GM12878 (cell line): ENCODE results near the gene GEMIN5. TPM values are rescaled to one million over a fixed set of nuclear protein-coding genes. Genes with fewer than 3 reads are reported as not detected.
"Not testable (repeated sequence)": the region's sequence is repeated elsewhere in the genome, so short reads cannot be mapped to it uniquely, and the experiment has no call there.

ENCODE experiments used
- ATAC-seq: fragments of 200-7000 bp; cut with Tn5 transposase; 3 replicates; pipeline ENCODE4 v1.9.1; 2020; ENCODE audit warnings: mild to moderate bottlenecking, moderate library complexity
- BruUV-seq: library from RNA; stranded (reverse); fragments of 400-500 nt; replicated peaks from 2 replicates; lab custom pipeline; 2021; lab: Mats Ljungman, UMichigan
- CTCF ChIA-PET: fragments of 300-600 bp; sonication (Branson Sonifier 250); formaldehyde crosslinking; extraction: SDS; loops from one replicate; lab custom pipeline; 2021; ENCODE audit warnings: inconsistent platforms; lab: Yijun Ruan, JAX
- POLR2A ChIA-PET: fragments of 350-600 bp; formaldehyde crosslinking; extraction: SDS; loops from one replicate; lab custom pipeline; 2021; ENCODE audit warnings: inconsistent platforms; lab: Charles Lee
- RAD21 ChIA-PET: fragments of 300-600 bp; sonication (Branson Sonifier 250); formaldehyde crosslinking; loops from one replicate; lab custom pipeline; 2023; ENCODE audit warnings: antibody characterized with exemption; ENCODE audit not compliant: unreplicated experiment; lab: Charles Lee
- SMC1A ChIA-PET: fragments of 300-600 bp; sonication (Branson Sonifier 250); formaldehyde crosslinking; loops from one replicate; lab custom pipeline; 2023; ENCODE audit not compliant: unreplicated experiment, uncharacterized antibody; lab: Charles Lee
- DNase-seq: peaks from one replicate; pipeline ENCODE4 v3.0.0-alpha.2; 2011; ENCODE audit warnings: low read depth, low spot score
- FAIRE-seq: peaks from 3 replicates; lab custom pipeline; 2011; peaks lifted over from hg19 to GRCh38; lab: Jason Lieb, UNC
- H2AFZ ChIP-seq: 2 replicates; pipeline ENCODE4 v1.6.0; 2011; ENCODE audit warnings: low read depth, low read length, control low read depth; ENCODE audit not compliant: control insufficient read depth
- H3K27ac ChIP-seq: 2 replicates; pipeline ENCODE4 v1.5.1; 2011; ENCODE audit warnings: control low read depth; ENCODE audit not compliant: control insufficient read depth, insufficient read depth
- H3K27me3 ChIP-seq, 2 experiments: replicated peaks in 1 of 2; 2 replicates each; pipeline versions ENCODE4 v1.6.0 to v1.6.1; 2011; ENCODE audit warnings: low read length in 1 of 2; ENCODE audit not compliant: control insufficient read depth in 2 of 2, insufficient read depth in 2 of 2
- H3K36me3 ChIP-seq, 2 experiments: 2 replicates each; pipeline ENCODE4 v1.5.1; 2011; ENCODE audit warnings: low read length in 1 of 2; ENCODE audit not compliant: control insufficient read depth in 2 of 2, insufficient read depth in 2 of 2
- H3K4me1 ChIP-seq: 2 replicates; pipeline ENCODE4 v1.6.1; 2011; ENCODE audit warnings: mild to moderate bottlenecking, low read length, moderate library complexity, mixed read lengths; ENCODE audit not compliant: control insufficient read depth, insufficient read depth
- H3K4me2 ChIP-seq: 2 replicates; pipeline ENCODE4 v1.6.0; 2011; ENCODE audit warnings: control low read depth; ENCODE audit not compliant: control insufficient read depth, insufficient read depth
- H3K4me3 ChIP-seq: fragments of 200-600 bp; sonication (generic); 2 replicates; pipeline ENCODE4 v1.5.1; 2016
- H3K79me2 ChIP-seq: 2 replicates; pipeline ENCODE4 v1.6.0; 2011; ENCODE audit warnings: low read length; ENCODE audit not compliant: control insufficient read depth, insufficient read depth
- H3K9ac ChIP-seq: 2 replicates; pipeline ENCODE4 v1.8.0; 2011; ENCODE audit warnings: low read length, control low read depth, mixed read lengths; ENCODE audit not compliant: control insufficient read depth, insufficient read depth
- H3K9me3 ChIP-seq: replicated peaks from 3 replicates; pipeline ENCODE4 v1.5.1; 2011; ENCODE audit warnings: mild to moderate bottlenecking, low read length; ENCODE audit not compliant: control insufficient read depth, insufficient read depth
- H4K20me1 ChIP-seq: 2 replicates; pipeline ENCODE4 v1.6.0; 2011; ENCODE audit not compliant: control insufficient read depth, insufficient read depth
- HCFC1 ChIP-seq: fragments of 150-350 bp; IDR thresholded peaks from 2 replicates; pipeline ENCODE4 v1.6.1; 2014; ENCODE audit warnings: low read length
- HDAC2 ChIP-seq: fragments of 200-600 bp; sonication (generic); IDR thresholded peaks from 2 replicates; pipeline ENCODE4 v1.6.1; 2017
- NFIC ChIP-seq: IDR thresholded peaks from 2 replicates; pipeline ENCODE4 v1.6.1; 2012; ENCODE audit warnings: low read depth, mild to moderate bottlenecking, inconsistent platforms, low read length, moderate library complexity
- RAD51 ChIP-seq: fragments of 450-650 bp; IDR thresholded peaks from 2 replicates; pipeline ENCODE4 v1.6.1; 2016; ENCODE audit warnings: moderate library complexity, mild to moderate bottlenecking, inconsistent platforms
- YY1 ChIP-seq: IDR thresholded peaks from 2 replicates; pipeline ENCODE4 v1.6.1; 2011; ENCODE audit warnings: low read depth, mild to moderate bottlenecking, low read length
- ZZZ3 ChIP-seq: IDR thresholded peaks from 2 replicates; pipeline ENCODE4 v1.6.1; 2011; ENCODE audit warnings: low read depth; ENCODE audit not compliant: control insufficient read depth, insufficient read length
- WGBS: methylation state at CpG from one replicate; pipeline ENCODE4 v1.1.6; 2016; ENCODE audit warnings: low lambda C conversion rate; ENCODE audit not compliant: insufficient replicate concordance, insufficient coverage; ENCODE audit errors: missing lambda C conversion rate; 5-methylcytosine and 5-hydroxymethylcytosine counted together
- in situ Hi-C: fragments of 300-500 bp; cut with MboI; formaldehyde crosslinking; loops from 9 replicates; pipeline ENCODE4 v1.14.3; 2018; ENCODE audit warnings: mixed read lengths
- intact Hi-C: fragments of 100-400 bp; cut with micrococcal nuclease; formaldehyde crosslinking; loops from one replicate; pipeline ENCODE4 v1.14.2; 2022; ENCODE audit not compliant: unreplicated experiment
- polyA plus RNA-seq, 11 experiments: library from polyadenylated mRNA; depleted of rRNA in 4 of 11; unstranded in 6 of 11; stranded (reverse) in 5 of 11; fragments of >200 nt; fragmentation: Nextera tagmentation in 4 of 11; fragmentation: Illumina TruSeq in 1 of 11; extraction: Ambion mirVana in 4 of 11; extraction: Trizol in 1 of 11; gene quantifications; 1 replicate in 1 of 11; 2 replicates in 10 of 11; pipeline versions ENCODE4 v1.2.1 to v1.2.3, GENCODE V29; 2011 to 2016; ENCODE audit warnings: inconsistent platforms in 2 of 11, missing spikeins in 2 of 11, low read depth in 1 of 11
- total RNA-seq, 4 experiments: library from RNA; depleted of rRNA in 3 of 4; stranded (reverse); fragments of >200 nt in 3 of 4; fragmentation: Illumina TruSeq in 1 of 4; extraction: Trizol in 1 of 4; gene quantifications; 2 replicates each; pipeline versions ENCODE4 v1.2.1 to v1.2.3, GENCODE V29; 2013 to 2021
- TF ChIP-seq, protein P1 (sequence below): IDR thresholded peaks from 2 replicates; pipeline ENCODE4 v1.6.1; 2011; ENCODE audit warnings: borderline replicate concordance, low read depth, mild to moderate bottlenecking, moderate library complexity, mixed read lengths, low read length; ENCODE audit not compliant: insufficient read depth; ENCODE audit errors: extremely low read length

GEMIN5 gene
- total and polyA plus RNA-seq, 10 of the 15 experiments (the other 5 are each of a cell fraction or from before 2014, with no cell fraction given): 6.3 to 29.8 (median 23.3) TPM

DNA sequence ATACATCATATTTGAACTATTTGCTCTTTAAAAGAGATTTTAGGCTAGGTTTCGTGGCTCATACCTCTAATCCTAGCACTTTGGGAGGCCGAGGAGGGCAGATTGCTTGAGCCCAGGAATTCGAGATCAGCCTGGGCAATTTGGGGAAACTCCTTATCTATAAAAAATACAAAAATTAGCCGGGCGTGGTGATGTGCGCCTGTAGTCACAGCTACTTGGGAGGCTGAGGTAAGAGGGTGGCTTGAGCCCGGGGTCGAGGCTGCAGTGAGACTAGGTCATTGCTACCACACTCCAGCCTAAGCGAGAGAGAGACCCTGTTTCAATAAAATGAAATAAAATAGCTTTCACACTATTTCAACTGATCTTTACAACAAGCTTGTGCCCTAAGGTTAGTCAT, 2.4 kb upstream of the GEMIN5 start (continued):
- no peak for TF ChIP-seq ZZZ3
- no peak for TF ChIP-seq HCFC1
- TF ChIP-seq NFIC: no peak

DNA sequence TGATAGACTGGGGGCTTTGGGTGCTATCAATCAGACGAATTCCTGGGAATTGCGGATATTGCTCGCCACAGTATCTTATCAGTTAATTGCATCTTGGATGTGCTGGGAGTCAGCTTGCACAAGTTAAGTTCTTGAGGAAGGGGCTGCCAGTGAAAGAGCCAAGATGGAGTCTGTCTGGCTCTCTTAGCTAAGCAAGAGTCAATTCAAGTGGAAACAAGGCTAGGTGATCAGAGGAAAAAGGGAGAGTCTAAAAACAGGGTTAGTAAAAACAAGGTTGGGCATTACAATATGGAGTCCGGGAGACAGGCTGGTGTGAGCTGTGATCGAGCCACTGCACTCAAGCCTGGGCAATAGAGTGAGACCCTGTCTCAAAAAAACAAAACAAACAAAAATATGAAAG, 1.4 kb upstream of the GEMIN5 start:
- intact Hi-C loops: loop anchor here (2.0 to 10.0 kb wide), 3 partner anchors 81 to 495 kb away; partner anchors contain the start of genes CNOT8 and SAP30L
- H2AFZ ChIP-seq, in situ Hi-C loops, H3K4me3 ChIP-seq, DNase-seq, H3K4me2 ChIP-seq, BruUV-seq, H3K4me1 ChIP-seq, CTCF ChIA-PET, H4K20me1 ChIP-seq, H3K27me3 ChIP-seq, RAD21 ChIA-PET, H3K36me3 ChIP-seq, SMC1A ChIA-PET, H3K27ac ChIP-seq, FAIRE-seq, H3K9ac ChIP-seq, ATAC-seq, H3K9me3 ChIP-seq: not testable (repeated sequence)
- WGBS: 86% methylated on average over 5 of the region's 5 CpGs
- POLR2A ChIA-PET: interaction anchor here (1.3 kb wide), 1 partner anchor 80 kb away, joined by 3 read pairs; no protein-coding TSS in a partner anchor
- H3K79me2 ChIP-seq: peaks cover 52% of the 10 kb centered on the region

DNA sequence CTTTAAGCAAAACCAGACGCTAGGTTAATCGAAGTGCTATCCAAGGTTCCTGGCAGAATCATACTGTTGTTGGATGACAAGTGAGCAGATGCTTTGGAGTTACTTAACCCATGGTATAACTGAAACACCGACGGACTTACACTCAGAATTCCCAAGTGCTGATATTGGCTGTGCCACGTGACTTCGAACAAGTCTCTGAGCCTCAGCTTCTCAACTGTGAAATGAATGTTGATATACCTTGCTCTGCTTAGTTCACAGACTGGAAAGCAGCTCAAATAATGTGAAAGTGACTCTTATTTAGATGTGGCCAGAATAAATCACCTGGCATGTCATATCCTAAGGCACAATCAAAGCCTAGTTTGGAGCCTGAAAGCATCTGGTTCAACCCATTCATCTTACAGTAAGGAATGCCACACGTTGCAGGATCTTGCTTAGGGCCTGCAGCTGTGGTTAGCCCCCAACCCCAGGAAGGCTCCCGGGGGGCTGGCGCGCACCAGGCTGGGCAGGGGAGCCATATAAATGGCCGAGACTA, 759 bp downstream of the GEMIN5 start:
- no peaks in the 10 kb centered on the region for H3K27me3 ChIP-seq
- H3K36me3 ChIP-seq: peaks cover 0 to 10% of the 10 kb centered on the region in 2 experiments; a peak in 1 of 4 replicates
- H3K27ac ChIP-seq: peak overlapping the region; percentile 64
- 39% methylated on average over 11 of the region's 11 CpGs for WGBS
- no peak for FAIRE-seq
- CTCF ChIA-PET: interaction anchor here (0.6 to 2.5 kb wide), 5 partner anchors 9 to 286 kb away, joined by 3 to 8 read pairs (median 5); no protein-coding TSS in a partner anchor
- H3K9me3 ChIP-seq: no peaks in the 10 kb centered on the region; the same call in 2 of the 3 replicates
- H3K4me1 ChIP-seq: peaks cover 6% of the 10 kb centered on the region
- in situ Hi-C loops (no loop called here), intact Hi-C loops (loop anchor here (10.0 kb wide), 1 partner anchor 492 kb away; the partner anchor contains the start of gene SAP30L)
- DNase-seq: no peak
- SMC1A ChIA-PET: interaction anchor here (0.6 to 2.1 kb wide), 6 partner anchors 9 to 113 kb away, joined by 3 to 6 read pairs (median 4); no protein-coding TSS in a partner anchor
- peaks cover 39% of the 10 kb centered on the region for H3K79me2 ChIP-seq
- no peak for ATAC-seq
- RAD21 ChIA-PET: interaction anchor here (1.0 to 1.5 kb wide), 3 partner anchors 79 to 290 kb away, joined by 3 to 7 read pairs (median 4); partner anchors contain the start of gene CNOT8
- POLR2A ChIA-PET: interaction anchor here (0.6 to 1.0 kb wide), 2 partner anchors 287 to 1984 kb away, joined by 3 read pairs; no protein-coding TSS in a partner anchor
- H3K9ac ChIP-seq: peak overlapping the region; percentile 77
- peak overlapping the region; percentile 99 for H2AFZ ChIP-seq
- H3K4me3 ChIP-seq: peak overlapping the region; percentile 87
- H4K20me1 ChIP-seq: no peaks in the 10 kb centered on the region
- peak overlapping the region; percentile 99 for H3K4me2 ChIP-seq
- TF ChIP-seq RAD51: peak; percentile 63
- 0 out of 2 replicates have a peak, but pooled peaks have one; percentile 11 for TF ChIP-seq YY1
- TF ChIP-seq HDAC2: no peak
- TF ChIP-seq, protein P1, sequence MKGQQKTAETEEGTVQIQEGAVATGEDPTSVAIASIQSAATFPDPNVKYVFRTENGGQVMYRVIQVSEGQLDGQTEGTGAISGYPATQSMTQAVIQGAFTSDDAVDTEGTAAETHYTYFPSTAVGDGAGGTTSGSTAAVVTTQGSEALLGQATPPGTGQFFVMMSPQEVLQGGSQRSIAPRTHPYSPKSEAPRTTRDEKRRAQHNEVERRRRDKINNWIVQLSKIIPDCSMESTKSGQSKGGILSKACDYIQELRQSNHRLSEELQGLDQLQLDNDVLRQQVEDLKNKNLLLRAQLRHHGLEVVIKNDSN: peak; percentile 38
- no TSS peak for BruUV-seq
